Measurements from ENCODE around the gene ST3GAL3. TPM values are rescaled to one million over a fixed set of nuclear protein-coding genes. Genes with fewer than 3 reads are reported as not detected.

ST3GAL3 gene
- total RNA-seq, result 17.8 and 22.1 TPM in 2 replicates

GRCh38 chr1:43707190-43708001 is at the start of gene ST3GAL3:
ST3GAL3 (plus strand) TSS chr1:43707536; CDS start chr1:43736263, 28,727 bp downstream.

DNA sequence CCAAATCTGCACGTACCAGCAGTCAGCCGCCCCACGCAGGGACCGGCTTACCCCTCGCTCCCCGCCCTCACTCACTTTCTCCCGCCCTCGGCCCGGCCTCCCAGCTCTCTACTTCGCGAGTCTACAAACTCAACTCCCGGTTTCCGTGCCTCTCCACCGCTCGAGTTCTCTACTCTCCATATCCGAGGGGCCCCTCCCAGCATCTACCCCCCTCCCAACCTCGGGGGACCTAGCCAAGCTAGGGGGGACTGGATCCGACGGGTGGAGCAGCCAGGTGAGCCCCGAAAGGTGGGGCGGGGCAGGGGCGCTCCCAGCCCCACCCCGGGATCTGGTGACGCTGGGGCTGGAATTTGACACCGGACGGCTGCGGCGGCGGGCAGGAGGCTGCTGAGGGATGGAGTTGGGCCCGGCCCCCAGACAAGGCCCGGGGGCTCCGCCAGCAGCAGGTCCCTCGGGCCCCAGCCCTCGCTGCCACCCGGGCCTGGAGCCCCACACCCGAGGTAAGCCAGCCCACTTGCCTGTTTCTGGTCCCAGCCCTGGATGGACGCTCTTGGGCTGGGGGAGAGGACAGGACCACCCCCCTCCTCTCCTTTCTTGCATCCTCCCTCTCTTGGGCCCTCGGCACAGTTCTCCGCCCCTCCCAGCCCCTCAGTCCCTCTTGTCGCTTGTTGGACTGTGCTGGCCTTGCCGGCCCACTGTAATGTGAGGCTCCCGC is 226.2 kb downstream of the ST3GAL3 start, which contains the start of gene ARTN:
Gene ARTN, plus strand, starts transcription at position 416 of the 715 bp plus-strand sequence. CDS start 1,856 bp downstream, outside the sequence.

GRCh38 chr1:43946236-43947060 is 239.1 kb downstream of the ST3GAL3 start, which contains the start of gene IPO13:
IPO13 (plus strand) TSS chr1:43946950; CDS start chr1:43947601, 651 bp downstream.

DNA sequence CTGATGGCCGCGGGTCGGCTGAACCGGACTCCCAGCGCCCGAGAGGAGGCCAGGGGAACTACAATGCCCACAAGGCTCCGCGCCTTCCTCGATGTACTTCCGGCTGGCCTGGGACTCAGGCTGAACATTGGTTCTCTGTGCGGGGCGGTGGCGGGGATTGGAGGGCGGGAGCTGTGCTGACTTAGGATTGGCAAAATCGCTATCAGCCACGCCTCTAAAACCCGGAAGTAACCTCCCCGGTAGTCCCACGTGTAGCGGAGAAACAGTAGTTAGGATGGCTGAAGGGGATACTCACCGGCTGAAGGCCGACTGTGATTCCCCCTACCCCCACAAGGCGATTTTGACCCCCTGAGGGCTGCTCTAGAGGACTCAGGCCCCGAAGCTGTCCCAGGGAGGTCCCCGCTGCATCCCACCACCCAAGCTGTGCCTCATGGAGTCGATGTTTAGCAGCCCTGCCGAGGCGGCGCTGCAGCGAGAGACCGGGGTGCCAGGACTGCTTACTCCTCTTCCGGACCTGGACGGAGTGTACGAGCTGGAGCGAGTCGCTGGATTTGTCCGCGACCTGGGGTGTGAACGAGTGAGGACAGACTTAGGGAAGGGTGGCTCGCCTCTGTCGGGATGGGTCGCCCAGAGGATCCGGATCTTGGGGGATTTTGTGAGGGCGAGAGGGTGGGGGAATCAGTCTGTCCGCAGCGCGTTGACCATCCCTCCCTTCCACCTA is 262.6 kb downstream of the ST3GAL3 start, which contains the start of gene DPH2:
Gene DPH2, plus strand, starts transcription at position 265 of the 721 bp plus-strand sequence. Its CDS starts 166 bp downstream, at position 431.

GRCh38 chr1:43974443-43975248 is 267.3 kb downstream of the ST3GAL3 start, which contains the start of gene ATP6V0B:
ATP6V0B (plus strand) TSS chr1:43974960; CDS start chr1:43975041, 81 bp downstream.

GRCh38 chr1:43978551-43979260 is 271.4 kb downstream of the ST3GAL3 start, which contains the start of gene B4GALT2:
B4GALT2 (plus strand) TSS chr1:43979210; CDS start chr1:43981161, 1,951 bp downstream.

Other genes with a start within 250 kb of the ST3GAL3 start
- gene PTPRF, start 176.7 kb upstream of the ST3GAL3 start, total RNA-seq, result 132 and 573 TPM in 2 replicates
- 62.1 and 63.8 TPM in 2 replicates for gene KDM4A, start 57.4 kb upstream of the ST3GAL3 start, total RNA-seq
- 0.30 TPM in 1 of 2 replicates, not detected in the other for gene ARTN, start 226.3 kb downstream of the ST3GAL3 start, total RNA-seq
- 19.0 and 27.9 TPM in 2 replicates for gene IPO13, start 239.4 kb downstream of the ST3GAL3 start, total RNA-seq

Measured in smooth muscle cell of the umbilical artery (primary cell).